Fibroblast of lung (primary cell): ENCODE measurements around the gene MED31.
"Not testable (repeated sequence)": the region's sequence is repeated elsewhere in the genome, so short reads cannot be mapped to it uniquely, and the experiment has no call there.

Source experiments
- EZH2 ChIP-seq: IDR thresholded peaks from 2 replicates; pipeline ENCODE4 v1.5.1; 2012; ENCODE audit warnings: low read length, control low read depth, mild to moderate bottlenecking; ENCODE audit errors: missing control alignments
- TF ChIP-seq, protein P1 (sequence below), 2 donors: IDR thresholded peaks in 1 of 2; conservative IDR thresholded peaks in 1 of 2; 1 replicate in 1 of 2; 2 replicates in 1 of 2; pipeline ENCODE4 v1.5.1; 2011 to 2012; ENCODE audit warnings: low read length in 2 of 2, control low read depth in 1 of 2, inconsistent platforms in 1 of 2, low read depth in 1 of 2, mild to moderate bottlenecking in 1 of 2

DNA sequence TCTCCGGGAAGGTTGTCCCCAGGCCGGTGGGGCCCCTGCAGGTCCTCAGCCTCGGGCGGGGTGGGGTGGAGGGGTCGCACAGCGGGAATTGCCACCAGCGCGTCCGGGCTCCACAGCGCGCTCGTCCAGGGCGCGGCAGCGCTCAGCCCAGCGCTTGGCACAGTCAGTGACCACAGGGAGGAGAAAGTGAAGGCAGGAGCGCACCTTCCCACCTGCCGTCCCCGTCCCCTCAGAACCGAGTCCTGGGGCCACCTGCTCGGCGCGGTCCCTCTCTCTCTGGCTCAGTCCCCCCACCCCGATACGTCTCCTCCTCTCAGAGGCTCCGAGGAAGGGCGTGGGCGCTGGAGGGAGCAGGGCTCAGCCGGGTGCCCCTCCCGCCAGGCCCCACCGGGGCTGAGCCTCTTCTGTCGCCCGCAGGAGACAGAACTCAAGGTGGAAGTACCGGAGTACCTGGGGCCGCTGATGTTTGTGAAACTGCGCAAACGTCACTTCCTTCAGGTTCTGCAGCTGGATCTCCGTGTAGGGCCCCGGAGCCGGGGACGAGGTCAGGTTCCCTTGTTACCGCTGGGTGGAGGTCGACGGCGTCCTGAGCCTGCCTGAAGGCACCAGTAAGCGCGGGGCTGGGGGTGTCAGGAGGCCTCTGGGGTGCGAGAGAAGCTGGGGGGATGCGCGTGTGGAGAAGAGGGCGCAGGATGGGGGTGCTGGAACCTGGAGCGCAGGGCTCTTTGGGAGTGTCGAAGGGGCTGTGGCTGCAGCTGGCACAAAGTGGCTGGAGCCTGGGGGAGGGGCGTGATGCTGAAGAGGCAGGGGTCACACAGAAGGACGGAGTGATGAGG lies 5.6 kb upstream of the MED31 start:
- TF ChIP-seq, protein P1, sequence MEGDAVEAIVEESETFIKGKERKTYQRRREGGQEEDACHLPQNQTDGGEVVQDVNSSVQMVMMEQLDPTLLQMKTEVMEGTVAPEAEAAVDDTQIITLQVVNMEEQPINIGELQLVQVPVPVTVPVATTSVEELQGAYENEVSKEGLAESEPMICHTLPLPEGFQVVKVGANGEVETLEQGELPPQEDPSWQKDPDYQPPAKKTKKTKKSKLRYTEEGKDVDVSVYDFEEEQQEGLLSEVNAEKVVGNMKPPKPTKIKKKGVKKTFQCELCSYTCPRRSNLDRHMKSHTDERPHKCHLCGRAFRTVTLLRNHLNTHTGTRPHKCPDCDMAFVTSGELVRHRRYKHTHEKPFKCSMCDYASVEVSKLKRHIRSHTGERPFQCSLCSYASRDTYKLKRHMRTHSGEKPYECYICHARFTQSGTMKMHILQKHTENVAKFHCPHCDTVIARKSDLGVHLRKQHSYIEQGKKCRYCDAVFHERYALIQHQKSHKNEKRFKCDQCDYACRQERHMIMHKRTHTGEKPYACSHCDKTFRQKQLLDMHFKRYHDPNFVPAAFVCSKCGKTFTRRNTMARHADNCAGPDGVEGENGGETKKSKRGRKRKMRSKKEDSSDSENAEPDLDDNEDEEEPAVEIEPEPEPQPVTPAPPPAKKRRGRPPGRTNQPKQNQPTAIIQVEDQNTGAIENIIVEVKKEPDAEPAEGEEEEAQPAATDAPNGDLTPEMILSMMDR (conservative IDR thresholded peaks at IDR 0.05 in 1 of 2, IDR thresholded peaks at IDR 0.05 in 1 of 2; ENCODE audit: low read depth in 1 of 2, low read length in 2 of 2), result not testable (repeated sequence)
- TF ChIP-seq EZH2, result not testable (repeated sequence)
